Measurements from ENCODE around the gene NCS1.

NCS1 gene

GRCh38 chr9:130215341-130216119 lies 43.3 kb downstream of the NCS1 start:
- DNase-seq, result peak in 1 of 2 donors; percentile 57

- DNase-seq, result no peak
Observed at GRCh38 chr9:130217838-130218237, 45.6 kb downstream of the NCS1 start.

- DNase-seq, result no peak
Observed at GRCh38 chr9:130219661-130220096, 47.5 kb downstream of the NCS1 start.

GRCh38 chr9:130220352-130220751 lies 48.1 kb downstream of the NCS1 start:
- no peak for DNase-seq

GRCh38 chr9:130222833-130223232 lies 50.6 kb downstream of the NCS1 start:
- no peak for DNase-seq

- DNase-seq, result no peak
Observed at GRCh38 chr9:130225071-130225470, 52.9 kb downstream of the NCS1 start.

GRCh38 chr9:130225586-130225985 lies 53.4 kb downstream of the NCS1 start:
- DNase-seq, result no peak

GRCh38 chr9:130226112-130226511 lies 53.9 kb downstream of the NCS1 start:
- no peak for DNase-seq

GRCh38 chr9:130227833-130228232 lies 55.6 kb downstream of the NCS1 start:
- no peak for DNase-seq

GRCh38 chr9:130229759-130230158 lies 57.6 kb downstream of the NCS1 start:
- no peak for DNase-seq

GRCh38 chr9:130230631-130231030 lies 58.4 kb downstream of the NCS1 start:
- no peak for DNase-seq

- no peak for DNase-seq
Observed at GRCh38 chr9:130232899-130233586, 60.8 kb downstream of the NCS1 start.

- DNase-seq, result no peak
Observed at GRCh38 chr9:130233587-130233945, 61.4 kb downstream of the NCS1 start.

- no peak for DNase-seq
Observed at GRCh38 chr9:130234340-130235260, 62.4 kb downstream of the NCS1 start.

GRCh38 chr9:130235558-130236435 lies 63.6 kb downstream of the NCS1 start:
- DNase-seq, result peak; percentile 58 to 60

- no peak for DNase-seq
Observed at GRCh38 chr9:130236436-130236985, 64.3 kb downstream of the NCS1 start.

GRCh38 chr9:130237076-130237475 lies 64.9 kb downstream of the NCS1 start:
- DNase-seq, result no peak

GRCh38 chr9:130237763-130238524 lies 65.7 kb downstream of the NCS1 start:
- peak in 1 of 2 donors; percentile 31 for DNase-seq

- no peak for DNase-seq
Observed at GRCh38 chr9:130239363-130239695, 67.1 kb downstream of the NCS1 start.

- DNase-seq, result peak; percentile 12 to 24
Observed at GRCh38 chr9:130239741-130240241, 67.6 kb downstream of the NCS1 start.
